Stimulated activated CD4-positive, alpha-beta T cell treated with anti-CD3 and anti-CD28 coated beads, Interleukin-12 subunit alpha, Interleukin-12 subunit beta, amount 100 ng/mL, for 48 hours (primary cell): ENCODE measurements around the gene CSH2.
A peak's percentile ranks its signal among the peaks of the same experiment; 100 is the strongest.

ENCODE experiments used
- DNase-seq, 3 donors: peaks; one replicate each; pipeline ENCODE4 v3.0.0-alpha.2; 2020; ENCODE audit warnings: low read depth in 2 of 3, low spot score in 1 of 3

CSH2 gene

DNA sequence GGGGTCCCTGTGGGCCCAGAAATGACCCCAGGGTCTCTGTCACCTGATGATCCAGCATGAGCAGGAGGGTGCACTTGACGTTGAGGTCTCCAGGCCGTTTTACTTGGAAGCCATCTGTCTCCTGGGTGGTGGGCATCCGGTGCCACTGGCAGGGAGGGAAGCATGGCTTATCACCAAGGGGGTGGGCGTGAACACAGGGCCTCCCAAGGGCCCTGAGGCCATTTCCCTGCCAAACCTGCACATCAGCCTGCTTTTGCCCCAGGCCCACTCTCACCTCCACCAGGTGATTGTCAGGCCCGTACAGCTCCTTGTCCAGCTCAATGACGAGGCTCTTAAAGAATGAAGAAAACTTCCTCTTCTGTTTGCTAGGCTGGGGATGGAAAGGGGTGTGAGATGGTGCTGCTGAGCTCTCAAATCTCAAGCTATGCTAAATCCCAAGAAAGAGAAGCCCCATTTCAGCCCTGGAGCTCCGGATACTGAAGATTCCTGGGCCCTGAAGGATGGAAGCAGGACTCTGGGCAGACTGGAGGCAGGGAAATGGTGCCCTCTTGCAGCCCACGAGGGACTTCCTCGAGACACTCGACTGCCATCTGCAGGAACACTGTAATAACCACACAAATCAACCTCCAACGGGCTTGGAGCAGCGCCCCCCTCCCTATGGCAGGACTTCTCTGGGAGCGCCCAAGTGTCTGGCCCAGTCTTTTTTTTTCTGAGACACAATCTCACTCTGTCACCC lies 38.9 kb downstream of the CSH2 start:
- peak in 2 of 3 donors; percentile 58 to 67 for DNase-seq

DNA sequence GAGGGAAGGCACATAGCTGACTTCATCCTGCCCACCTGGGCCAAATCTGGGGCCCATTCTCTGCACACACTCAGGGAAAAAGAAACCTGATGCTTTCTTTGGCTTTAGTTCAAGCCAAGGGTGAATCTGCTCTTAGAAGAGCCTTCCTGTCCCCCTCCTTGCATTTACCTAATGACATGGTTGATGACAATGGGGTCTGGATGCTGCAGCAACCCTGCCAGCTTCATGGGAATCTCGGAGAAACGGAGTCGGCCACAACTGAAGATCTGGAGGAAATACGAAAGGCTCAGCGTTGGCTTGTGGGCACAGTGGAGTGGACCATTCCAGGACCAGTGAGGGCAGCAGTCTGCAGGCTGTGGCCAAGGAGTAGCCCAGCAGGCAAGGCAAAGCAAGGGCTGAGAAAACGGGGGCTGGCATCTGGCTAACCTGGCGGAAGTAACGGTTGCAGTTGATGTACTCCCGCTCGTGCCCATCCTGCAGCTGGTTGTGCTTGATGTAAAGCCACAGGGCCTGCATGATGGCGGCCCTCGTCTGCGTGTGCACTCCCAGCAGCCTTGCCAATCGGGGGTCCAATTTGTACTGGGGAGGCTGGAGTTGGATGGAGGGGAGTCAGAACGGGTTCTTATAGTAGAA lies 39.6 kb downstream of the CSH2 start:
- no peak for DNase-seq

DNA sequence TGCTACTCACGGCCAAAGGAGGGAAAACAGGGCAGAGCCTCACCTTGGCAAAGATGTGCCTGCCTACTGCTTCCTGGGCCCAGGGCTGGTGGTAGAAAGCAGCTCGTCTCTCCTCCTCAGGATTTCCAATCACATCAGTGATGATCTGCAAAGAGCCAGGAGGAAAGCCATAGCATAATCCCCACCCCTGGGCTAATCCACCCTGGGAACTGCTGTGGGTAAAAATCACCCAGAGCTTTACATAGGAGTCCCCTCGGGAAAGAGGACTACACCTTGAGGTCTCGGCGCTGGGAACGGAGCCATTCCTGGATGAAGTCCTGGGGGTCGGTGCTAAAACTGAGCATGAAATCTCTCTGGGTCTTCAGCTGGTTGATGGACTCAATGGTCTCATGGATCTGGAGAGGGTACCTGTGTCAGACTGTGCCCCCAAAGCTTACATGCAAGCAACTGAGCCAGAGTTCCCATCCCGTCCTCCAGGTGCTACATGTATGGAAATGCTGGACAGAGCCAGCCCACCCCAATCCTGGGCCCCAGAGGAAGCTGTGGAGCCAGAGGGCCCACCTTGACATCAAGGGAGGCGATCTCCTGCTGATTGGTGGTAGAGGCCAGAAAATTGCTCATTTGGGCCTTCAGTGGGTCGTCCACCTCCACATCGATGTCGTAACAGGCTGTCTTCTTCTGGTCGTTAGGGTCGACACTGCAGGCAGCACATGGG lies 40.3 kb downstream of the CSH2 start:
- DNase-seq: no peak

DNA sequence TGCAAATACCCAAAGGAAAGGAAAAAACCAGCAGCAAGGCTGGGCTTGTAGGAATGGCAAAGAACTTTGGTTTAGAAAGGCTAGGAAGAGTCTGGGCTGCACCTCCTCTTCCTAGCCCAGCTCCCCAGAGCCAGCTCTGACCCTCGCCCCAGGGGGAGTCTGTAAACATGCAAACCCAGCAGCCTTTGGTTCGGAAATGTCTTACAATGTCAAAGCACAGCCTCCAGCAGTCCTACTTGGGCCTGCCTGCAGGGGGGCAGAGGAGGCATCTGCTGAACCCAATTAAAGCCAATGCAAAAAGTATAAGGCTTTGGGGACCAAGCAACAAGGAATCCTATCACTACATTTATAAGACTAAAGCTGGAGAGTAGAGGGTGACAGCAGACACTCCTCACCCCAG lies 41.0 kb downstream of the CSH2 start:
- DNase-seq: no peak

DNA sequence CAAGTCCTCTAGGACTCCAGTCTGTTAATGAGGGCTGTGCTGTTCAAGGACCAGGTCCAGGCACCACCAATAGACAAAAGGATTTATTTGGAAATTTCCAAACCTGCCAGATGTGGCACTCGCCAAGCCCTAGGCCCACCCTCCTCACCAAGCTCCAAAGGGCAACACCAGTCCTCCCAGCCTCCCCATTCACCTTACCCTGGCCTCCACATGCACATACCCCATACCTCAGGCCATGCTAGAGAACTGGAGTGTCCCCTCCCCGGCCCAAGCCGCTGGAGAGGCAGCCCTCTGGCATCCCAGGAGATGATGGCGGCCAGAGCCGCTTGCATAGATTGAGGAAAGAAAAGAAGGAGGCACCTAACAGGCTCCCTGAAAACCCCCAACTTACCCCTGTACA lies 41.5 kb downstream of the CSH2 start:
- no peak for DNase-seq

DNA sequence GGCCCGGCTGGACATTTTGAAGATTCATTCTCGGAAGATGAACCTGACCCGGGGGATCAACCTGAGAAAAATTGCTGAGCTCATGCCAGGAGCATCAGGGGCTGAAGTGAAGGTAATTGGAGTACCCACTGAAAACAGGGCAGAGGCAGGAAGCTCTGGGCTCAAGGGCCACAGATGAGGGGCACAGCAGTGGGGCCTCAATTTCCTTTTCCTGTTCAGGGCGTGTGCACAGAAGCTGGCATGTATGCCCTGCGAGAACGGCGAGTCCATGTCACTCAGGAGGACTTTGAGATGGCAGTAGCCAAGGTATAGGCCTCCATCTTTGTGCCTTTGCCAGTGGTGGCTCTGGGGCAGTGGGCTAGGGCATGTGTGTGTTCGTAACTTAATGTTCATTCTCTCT lies 42.0 kb downstream of the CSH2 start:
- DNase-seq: no peak

DNA sequence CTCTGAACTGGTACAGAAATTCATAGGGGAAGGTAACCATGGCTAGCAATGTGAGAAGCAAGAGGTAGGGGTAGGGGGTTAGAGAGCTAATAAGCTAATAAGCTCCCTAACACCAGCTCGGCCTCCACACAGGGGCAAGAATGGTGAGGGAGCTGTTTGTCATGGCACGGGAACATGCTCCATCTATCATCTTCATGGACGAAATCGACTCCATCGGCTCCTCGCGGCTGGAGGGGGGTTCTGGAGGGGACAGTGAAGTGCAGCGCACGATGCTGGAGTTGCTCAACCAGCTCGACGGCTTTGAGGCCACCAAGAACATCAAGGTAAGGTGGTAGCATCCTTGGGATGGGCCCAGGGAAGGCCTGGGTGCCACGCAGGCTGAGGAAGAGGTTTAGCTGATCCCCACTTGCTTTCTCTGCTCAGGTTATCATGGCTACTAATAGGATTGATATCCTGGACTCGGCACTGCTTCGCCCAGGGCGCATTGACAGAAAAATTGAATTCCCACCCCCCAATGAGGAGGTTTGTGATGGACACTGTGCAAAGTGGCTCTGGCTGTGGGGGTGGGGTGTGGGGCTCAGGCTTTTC lies 42.5 kb downstream of the CSH2 start:
- DNase-seq: no peak

DNA sequence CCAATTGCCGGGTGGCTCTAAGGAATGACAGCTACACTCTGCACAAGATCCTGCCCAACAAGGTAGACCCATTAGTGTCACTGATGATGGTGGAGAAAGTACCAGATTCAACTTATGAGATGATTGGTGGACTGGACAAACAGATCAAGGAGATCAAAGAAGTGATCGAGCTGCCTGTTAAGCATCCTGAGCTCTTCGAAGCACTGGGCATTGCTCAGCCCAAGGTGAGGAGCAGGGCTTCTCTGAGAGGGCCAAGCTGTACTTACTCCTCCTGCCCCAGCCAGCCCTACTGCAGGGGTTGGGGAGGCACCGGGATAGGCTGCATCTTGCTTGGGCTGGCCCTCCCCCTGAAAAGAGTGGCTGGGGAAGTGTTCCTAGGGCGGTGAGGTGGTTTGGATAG lies 43.2 kb downstream of the CSH2 start:
- DNase-seq: no peak

DNA sequence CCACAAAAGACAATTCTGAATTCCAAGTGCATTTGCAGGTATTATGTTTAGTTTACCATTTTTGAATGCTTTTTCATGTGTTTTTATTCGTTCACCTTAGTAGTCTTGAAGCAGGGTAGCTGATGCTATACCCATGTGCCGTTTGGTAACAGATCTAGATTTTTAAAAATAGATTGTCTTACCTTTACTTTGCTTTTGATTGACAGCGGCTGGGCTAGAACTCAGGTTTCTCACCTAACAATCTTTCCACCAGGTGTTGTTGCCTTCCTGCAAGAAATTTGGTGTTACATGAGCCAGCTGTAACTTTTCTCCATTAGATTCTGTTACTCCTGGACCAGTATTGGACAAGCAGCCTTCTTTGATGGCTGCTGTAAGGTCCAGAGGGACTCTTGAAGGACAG lies 44.5 kb downstream of the CSH2 start:
- no peak for DNase-seq

DNA sequence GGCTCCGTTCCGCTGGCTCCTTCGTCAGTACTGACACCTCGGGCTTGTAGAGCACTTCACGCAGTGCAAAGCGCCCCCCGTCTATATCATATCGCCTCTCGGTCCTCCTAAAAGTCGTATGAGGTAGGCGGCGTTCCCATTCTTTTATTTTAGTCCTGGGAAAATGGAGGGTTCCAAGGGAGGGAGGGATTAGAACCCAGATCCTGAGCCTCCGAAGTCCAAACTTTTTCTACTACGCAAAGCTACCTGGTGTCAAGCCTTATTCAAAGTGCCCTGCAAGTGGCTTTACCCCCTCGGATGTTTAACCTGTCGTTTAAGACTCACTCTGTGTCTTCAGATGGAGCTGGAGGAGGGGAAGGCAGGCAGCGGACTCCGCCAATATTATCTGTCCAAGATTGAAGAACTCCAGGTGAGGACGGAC lies 45.7 kb downstream of the CSH2 start:
- no peak for DNase-seq

DNA sequence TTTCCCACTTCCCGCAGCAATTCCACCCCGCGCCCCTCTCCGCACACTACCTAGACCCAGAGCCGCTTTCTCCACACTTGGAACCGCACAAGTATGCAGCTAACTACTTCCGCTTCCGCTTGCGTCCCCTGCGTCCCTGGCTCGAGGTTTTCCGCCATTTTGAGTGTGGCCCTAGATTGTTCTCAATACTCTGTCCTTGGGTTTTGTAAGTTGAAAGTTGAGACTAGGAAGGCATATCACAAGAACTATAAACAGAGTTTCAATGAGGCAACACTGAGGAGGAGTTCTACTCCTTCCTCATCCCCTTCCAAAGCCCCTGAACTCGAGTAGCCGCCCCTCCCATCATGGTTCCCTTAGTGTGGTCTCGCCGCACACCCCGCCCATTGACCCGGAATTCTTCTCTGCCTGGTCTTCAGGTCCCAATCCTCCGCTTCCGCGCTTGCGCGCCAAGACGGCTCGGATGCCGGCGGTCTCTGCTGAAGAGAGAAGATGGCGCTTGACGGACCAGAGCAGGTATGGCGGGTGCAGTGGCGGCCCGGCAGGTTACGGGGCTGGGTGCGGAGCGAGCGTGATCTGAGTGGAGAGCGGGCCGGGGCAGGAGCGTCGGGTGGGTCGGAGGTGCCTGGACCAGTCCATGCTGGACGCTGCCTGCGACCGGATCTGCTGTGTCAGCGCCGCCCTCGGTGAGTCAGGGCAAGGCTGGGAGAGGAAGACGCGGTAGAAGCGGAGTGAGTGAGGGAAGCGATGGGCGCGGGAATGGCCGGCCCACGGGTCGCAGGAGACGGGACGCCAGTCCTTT lies 46.3 kb downstream of the CSH2 start, which contains the start of the genes FTSJ3 and PSMC5:
FTSJ3 (minus strand) TSS at position 662 of the 799 bp plus-strand sequence. CDS start 761 bp downstream, outside the sequence.
PSMC5 (plus strand) TSS at position 430 of the 799 bp plus-strand sequence; CDS start at position 490, 60 bp downstream.
- DNase-seq: peak; percentile 88 to 94 (median 92)

DNA sequence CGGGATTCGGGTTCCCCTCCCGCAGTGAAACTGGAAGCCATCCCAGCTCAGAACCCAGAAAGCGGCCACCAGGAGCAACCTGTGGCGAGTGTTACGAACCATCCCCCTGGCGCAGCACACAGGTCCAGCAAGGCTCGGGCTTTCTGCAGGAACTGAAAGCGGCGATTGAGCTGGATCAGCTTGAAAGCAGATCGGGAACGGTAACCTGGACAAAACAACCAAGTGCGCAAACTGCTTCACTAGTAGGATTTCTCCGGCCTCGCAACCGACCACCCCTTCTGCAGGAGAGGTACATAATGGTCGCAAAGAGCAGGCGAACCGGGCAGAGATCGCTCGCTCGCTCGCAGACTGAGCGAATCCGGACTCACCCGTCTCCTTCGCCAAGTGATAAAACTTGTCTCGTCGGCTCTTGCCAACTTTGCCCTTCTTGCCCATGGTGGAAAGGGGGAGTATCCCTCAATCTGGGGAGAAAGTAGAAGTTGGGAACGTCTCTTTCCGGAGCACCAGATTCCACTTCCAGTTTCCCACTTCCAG lies 46.9 kb downstream of the CSH2 start:
- DNase-seq: no peak

DNA sequence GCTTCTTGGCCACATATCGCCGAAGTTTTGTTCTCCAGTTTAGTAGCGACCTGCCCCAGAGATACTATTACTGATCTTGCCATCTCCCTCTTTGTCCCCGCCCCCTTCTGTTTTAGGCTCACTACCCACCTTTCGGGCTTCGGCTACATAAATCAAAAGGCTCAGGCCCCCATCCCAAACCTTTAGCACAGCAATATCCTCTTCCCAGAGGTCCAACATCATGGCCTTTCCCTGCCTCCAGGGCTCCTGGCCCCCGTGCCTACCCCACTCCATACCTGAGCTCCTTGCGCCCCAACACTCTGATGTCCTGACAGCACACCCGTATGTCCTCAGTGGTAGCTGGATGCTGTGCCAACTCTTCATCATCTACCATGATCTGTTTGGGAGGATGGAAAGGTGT lies 49.1 kb downstream of the CSH2 start:
- no peak for DNase-seq

DNA sequence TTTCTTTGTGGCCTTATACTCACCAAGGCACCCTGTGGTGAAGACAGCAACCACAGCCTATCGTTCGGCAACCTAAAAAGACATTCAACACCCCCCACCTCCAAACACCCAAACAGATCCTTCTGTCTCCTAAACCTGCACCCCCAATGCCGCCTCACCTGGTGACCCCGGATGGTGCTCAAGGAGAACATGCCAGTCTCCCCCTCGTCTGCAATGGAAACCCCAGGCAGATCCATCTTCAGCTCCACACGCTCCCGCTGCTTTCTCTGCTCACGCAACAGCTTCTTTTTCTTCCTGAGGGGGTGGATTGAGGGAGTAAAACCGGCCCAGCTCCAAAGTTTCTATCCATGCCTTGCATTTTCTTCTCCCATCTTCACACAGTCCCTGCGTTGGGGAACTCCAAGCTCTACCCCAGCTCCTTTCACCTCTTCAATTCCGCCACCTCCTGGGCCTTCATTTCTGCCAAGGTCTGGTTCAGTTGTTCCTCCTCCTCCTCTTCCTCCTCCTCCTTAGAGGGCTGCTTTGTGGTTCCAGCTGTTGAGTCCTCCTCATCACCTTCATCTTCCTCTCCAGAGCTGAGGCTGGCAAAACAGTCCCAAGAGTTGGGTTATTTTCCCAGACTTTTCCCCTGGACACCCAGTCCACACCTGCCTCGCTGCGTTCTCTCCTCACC lies 49.7 kb downstream of the CSH2 start:
- no peak for DNase-seq

DNA sequence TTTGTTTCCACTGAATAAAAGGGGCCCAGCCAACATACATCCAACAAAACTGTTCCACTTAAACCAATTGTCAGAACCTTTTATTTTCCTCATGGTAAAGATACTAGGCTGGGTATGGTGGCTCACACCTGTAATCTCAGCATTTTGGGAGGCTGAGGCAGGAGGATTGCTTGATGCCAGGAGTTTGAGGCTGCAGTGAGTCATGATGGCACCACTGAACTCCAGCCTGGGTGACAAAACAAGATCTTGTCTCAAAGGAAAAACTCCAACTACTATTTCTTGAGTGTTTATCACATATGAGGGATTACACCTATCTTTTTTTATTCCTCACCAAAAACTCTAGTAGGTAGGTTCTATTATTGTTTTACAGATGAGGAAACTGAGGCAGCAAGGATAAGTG lies 50.9 kb downstream of the CSH2 start:
- DNase-seq: no peak
